ENCODE data around the gene PRPH2. TPM values are rescaled to one million over a fixed set of nuclear protein-coding genes. Genes with fewer than 3 reads are reported as not detected.

The PRPH2 gene
- total RNA-seq, 1 experiment from 2014 or later = not detected

- POLR2A ChIA-PET = no interaction called here
- ATAC-seq = no peak
- DNase-seq (ENCODE audit: low read depth, low spot score) = no peak
Measured at GRCh38 chr6:42702200-42702599, 20.2 kb downstream of the PRPH2 start.

DNA sequence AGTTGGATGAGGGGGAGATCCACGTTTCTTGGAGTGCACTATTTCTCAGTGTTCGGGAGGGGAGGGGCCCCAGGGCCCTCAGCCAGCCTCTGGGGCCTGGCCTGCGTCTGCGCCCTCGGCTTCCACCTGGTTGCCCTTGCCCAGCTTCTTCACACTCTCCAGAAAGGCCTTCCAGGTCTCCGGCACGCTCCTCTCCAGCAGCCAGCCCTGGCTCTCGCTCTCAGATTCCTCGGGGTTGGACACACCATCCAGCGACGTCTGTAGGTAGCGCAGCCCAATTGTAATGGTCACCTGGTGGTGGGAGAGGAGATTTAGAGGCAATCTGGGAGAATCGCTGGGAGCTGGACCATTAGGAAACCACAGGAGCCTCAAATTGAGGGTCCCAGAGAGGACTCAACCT, 24.2 kb downstream of the PRPH2 start:
- CTCF ChIA-PET = interaction anchor here (0.5 to 0.7 kb wide), 2 partner anchors 68 to 90 kb away, joined by 3 read pairs; no protein-coding TSS in a partner anchor
- Histone ChIP-seq H3K4me1 (ENCODE audit: control insufficient read depth, insufficient read depth, low read length) (no peaks in the 10 kb centered on the region), H3K36me3 (ENCODE audit: control insufficient read depth, insufficient read depth, low read length) (peaks cover 3% of the 10 kb centered on the region; the same call in 1 of the 2 replicates), H3K4me3 (ENCODE audit: low read depth in 2 of 2, low read length in 2 of 2) (no peak overlapping the region), H3K27me3 (ENCODE audit: control insufficient read depth, insufficient read depth, low read length) (no peaks in the 10 kb centered on the region), H3K9me3 (ENCODE audit: control insufficient read depth, insufficient read depth, low read depth, low read length) (no peaks in the 10 kb centered on the region), H3K27ac (ENCODE audit: low read length) (no peak overlapping the region)
- intact Hi-C loops (cut with micrococcal nuclease; ENCODE audit: unreplicated experiment) = no loop called here
- ATAC-seq (0 out of 2 replicates have a peak, but pooled peaks have one; percentile 15), DNase-seq (ENCODE audit: low read depth, low spot score) (no peak)
- TF ChIP-seq, protein P1, sequence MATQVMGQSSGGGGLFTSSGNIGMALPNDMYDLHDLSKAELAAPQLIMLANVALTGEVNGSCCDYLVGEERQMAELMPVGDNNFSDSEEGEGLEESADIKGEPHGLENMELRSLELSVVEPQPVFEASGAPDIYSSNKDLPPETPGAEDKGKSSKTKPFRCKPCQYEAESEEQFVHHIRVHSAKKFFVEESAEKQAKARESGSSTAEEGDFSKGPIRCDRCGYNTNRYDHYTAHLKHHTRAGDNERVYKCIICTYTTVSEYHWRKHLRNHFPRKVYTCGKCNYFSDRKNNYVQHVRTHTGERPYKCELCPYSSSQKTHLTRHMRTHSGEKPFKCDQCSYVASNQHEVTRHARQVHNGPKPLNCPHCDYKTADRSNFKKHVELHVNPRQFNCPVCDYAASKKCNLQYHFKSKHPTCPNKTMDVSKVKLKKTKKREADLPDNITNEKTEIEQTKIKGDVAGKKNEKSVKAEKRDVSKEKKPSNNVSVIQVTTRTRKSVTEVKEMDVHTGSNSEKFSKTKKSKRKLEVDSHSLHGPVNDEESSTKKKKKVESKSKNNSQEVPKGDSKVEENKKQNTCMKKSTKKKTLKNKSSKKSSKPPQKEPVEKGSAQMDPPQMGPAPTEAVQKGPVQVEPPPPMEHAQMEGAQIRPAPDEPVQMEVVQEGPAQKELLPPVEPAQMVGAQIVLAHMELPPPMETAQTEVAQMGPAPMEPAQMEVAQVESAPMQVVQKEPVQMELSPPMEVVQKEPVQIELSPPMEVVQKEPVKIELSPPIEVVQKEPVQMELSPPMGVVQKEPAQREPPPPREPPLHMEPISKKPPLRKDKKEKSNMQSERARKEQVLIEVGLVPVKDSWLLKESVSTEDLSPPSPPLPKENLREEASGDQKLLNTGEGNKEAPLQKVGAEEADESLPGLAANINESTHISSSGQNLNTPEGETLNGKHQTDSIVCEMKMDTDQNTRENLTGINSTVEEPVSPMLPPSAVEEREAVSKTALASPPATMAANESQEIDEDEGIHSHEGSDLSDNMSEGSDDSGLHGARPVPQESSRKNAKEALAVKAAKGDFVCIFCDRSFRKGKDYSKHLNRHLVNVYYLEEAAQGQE (IDR thresholded peaks at IDR 0.05; ENCODE audit: insufficient read depth in 1 of 2, low read depth in 2 of 2, low read length in 1 of 2) = no peak
- TF ChIP-seq TCF7L2 (IDR thresholded peaks at IDR 0.05; ENCODE audit: low read depth, low read length) = no peak
- TF ChIP-seq, protein P2, sequence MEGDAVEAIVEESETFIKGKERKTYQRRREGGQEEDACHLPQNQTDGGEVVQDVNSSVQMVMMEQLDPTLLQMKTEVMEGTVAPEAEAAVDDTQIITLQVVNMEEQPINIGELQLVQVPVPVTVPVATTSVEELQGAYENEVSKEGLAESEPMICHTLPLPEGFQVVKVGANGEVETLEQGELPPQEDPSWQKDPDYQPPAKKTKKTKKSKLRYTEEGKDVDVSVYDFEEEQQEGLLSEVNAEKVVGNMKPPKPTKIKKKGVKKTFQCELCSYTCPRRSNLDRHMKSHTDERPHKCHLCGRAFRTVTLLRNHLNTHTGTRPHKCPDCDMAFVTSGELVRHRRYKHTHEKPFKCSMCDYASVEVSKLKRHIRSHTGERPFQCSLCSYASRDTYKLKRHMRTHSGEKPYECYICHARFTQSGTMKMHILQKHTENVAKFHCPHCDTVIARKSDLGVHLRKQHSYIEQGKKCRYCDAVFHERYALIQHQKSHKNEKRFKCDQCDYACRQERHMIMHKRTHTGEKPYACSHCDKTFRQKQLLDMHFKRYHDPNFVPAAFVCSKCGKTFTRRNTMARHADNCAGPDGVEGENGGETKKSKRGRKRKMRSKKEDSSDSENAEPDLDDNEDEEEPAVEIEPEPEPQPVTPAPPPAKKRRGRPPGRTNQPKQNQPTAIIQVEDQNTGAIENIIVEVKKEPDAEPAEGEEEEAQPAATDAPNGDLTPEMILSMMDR (IDR thresholded peaks at IDR 0.05) = no peak
- TF ChIP-seq POLR2AphosphoS5 (IDR thresholded peaks at IDR 0.05; ENCODE audit: low read depth, low read length) = no peak
- TF ChIP-seq SIN3A (IDR thresholded peaks at IDR 0.05; ENCODE audit: borderline replicate concordance, insufficient read depth, low read depth, low read length) = no peak
- POLR2A ChIA-PET = interaction anchor here (0.7 kb wide), 1 partner anchor 23 kb away, joined by 6 read pairs; no protein-coding TSS in a partner anchor
- no TSS peak for BruUV-seq (replicated peaks)
- in situ Hi-C loops (cut with HindIII; ENCODE audit: low pct_unique_long_range_greater_than_20kb, low sequenced_read_pairs) = no loop called here

More at GRCh38 chr6:42702200-42702599, 20.2 kb downstream of the PRPH2 start:
- intact Hi-C loops (cut with micrococcal nuclease; ENCODE audit: unreplicated experiment) = no loop called here
- no peak overlapping the region for H3K27ac ChIP-seq (ENCODE audit: low read length)
- TF ChIP-seq, protein P1 (IDR thresholded peaks at IDR 0.05; ENCODE audit: insufficient read depth in 1 of 2, low read depth in 2 of 2, low read length in 1 of 2) = no peak
- TF ChIP-seq SIN3A (IDR thresholded peaks at IDR 0.05; ENCODE audit: borderline replicate concordance, insufficient read depth, low read depth, low read length) (no peak), POLR2AphosphoS5 (IDR thresholded peaks at IDR 0.05; ENCODE audit: low read depth, low read length) (no peak), TCF7L2 (IDR thresholded peaks at IDR 0.05; ENCODE audit: low read depth, low read length) (no peak)
- TF ChIP-seq, protein P2 (IDR thresholded peaks at IDR 0.05) = no peak
- H3K27me3 ChIP-seq (ENCODE audit: control insufficient read depth, insufficient read depth, low read length) = no peaks in the 10 kb centered on the region
- CTCF ChIA-PET = no interaction called here
- no TSS peak for BruUV-seq (replicated peaks)
- no peaks in the 10 kb centered on the region for H3K4me1 ChIP-seq (ENCODE audit: control insufficient read depth, insufficient read depth, low read length)
- H3K4me3 ChIP-seq (ENCODE audit: low read depth in 2 of 2, low read length in 2 of 2) = no peak overlapping the region
- in situ Hi-C loops (cut with HindIII; ENCODE audit: low pct_unique_long_range_greater_than_20kb, low sequenced_read_pairs) = no loop called here
- no peaks in the 10 kb centered on the region for H3K9me3 ChIP-seq (ENCODE audit: control insufficient read depth, insufficient read depth, low read depth, low read length)
- H3K36me3 ChIP-seq (ENCODE audit: control insufficient read depth, insufficient read depth, low read length) = no peaks in the 10 kb centered on the region

Measured in Panc1 (cell line).